Activated B cell treated with CpG ODN at 0.5 μM for 24 hours (primary cell): ENCODE results near the gene ORAI3. TPM values are rescaled to one million over a fixed set of nuclear protein-coding genes. Genes with fewer than 3 reads are reported as not detected.

ENCODE experiments used
- ATAC-seq: fragments of 200-7000 bp; cut with Tn5 transposase; one replicate; pipeline ENCODE4 v1.10.0; 2021; ENCODE audit warnings: low read depth, mild to moderate bottlenecking, moderate library complexity
- CTCF ChIA-PET: fragments of 350-600 bp; sonication (Branson Sonifier 250); formaldehyde crosslinking; loops from one replicate; lab custom pipeline; 2021; ENCODE audit warnings: antibody characterized with exemption; lab: Charles Lee
- POLR2A ChIA-PET: fragments of 350-600 bp; sonication (Branson Sonifier 250); formaldehyde crosslinking; loops from one replicate; lab custom pipeline; 2021; ENCODE audit warnings: antibody characterized with exemption; lab: Charles Lee
- DNase-seq: peaks from one replicate; pipeline ENCODE4 v3.0.0; 2022
- H3K27ac Mint-ChIP-seq: one replicate; pipeline ENCODE4 v1.8.0; 2020; ENCODE audit warnings: mixed read lengths
- H3K27me3 Mint-ChIP-seq: one replicate; pipeline ENCODE4 v1.8.0; 2021; ENCODE audit warnings: mixed read lengths
- H3K36me3 Mint-ChIP-seq: one replicate; pipeline ENCODE4 v1.8.0; 2021; ENCODE audit warnings: low read depth, mixed read lengths
- H3K4me1 Mint-ChIP-seq: one replicate; pipeline ENCODE4 v1.8.0; 2021; ENCODE audit warnings: mixed read lengths
- H3K4me3 Mint-ChIP-seq: one replicate; pipeline ENCODE4 v1.8.0; 2020; ENCODE audit warnings: mild to moderate bottlenecking, mixed read lengths
- H3K9me3 Mint-ChIP-seq: one replicate; pipeline ENCODE4 v1.8.0; 2020; ENCODE audit warnings: mixed read lengths
- intact Hi-C: fragments of 100-400 bp; cut with micrococcal nuclease; formaldehyde crosslinking; loops from one replicate; pipeline ENCODE4 v1.15.1; 2024
- total RNA-seq: library from RNA; stranded (reverse); gene quantifications from 2 replicates; pipeline ENCODE4 v1.2.3, GENCODE V29; 2022
- TF ChIP-seq, protein P1 (sequence below): fragments of 200-600 bp; IDR thresholded peaks from one replicate; pipeline ENCODE4 v1.8.0; 2022; ENCODE audit warnings: antibody characterized with exemption, mild to moderate bottlenecking

ORAI3 gene
- total RNA-seq, 1 donor from 2014 or later: 30.6 TPM

DNA sequence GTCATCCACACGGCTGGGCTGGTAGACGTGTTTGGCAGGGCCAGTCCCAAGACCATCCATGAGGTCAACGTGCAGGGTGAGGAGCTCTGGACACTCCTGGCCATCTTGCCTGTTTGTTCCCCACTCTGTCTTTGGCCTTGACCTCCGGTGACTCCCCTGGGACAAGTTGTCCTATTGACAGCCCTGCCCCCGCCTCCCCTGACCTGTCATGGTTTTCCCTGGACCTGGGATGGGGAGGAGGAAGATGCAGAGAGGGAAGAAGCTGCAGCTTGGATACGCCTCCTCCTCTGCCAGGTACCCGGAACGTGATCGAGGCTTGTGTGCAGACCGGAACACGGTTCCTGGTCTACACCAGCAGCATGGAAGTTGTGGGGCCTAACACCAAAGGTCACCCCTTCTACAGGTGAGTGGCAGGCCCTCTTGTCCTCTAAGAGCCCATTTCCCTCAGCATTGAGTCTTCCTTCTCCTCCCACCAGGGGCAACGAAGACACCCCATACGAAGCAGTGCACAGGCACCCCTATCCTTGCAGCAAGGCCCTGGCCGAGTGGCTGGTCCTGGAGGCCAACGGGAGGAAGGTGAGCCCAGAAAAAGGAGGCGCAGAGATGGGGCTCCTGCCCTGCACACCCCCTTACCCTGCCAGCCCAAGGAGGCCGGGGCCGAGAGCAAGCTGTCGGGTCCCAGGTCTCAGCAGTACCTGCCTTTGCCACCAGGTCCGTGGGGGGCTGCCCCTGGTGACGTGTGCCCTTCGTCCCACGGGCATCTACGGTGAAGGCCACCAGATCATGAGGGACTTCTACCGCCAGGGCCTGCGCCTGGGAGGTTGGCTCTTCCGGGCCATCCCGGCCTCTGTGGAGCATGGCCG is 37.5 kb downstream of the ORAI3 start:
- TF ChIP-seq, protein P1, sequence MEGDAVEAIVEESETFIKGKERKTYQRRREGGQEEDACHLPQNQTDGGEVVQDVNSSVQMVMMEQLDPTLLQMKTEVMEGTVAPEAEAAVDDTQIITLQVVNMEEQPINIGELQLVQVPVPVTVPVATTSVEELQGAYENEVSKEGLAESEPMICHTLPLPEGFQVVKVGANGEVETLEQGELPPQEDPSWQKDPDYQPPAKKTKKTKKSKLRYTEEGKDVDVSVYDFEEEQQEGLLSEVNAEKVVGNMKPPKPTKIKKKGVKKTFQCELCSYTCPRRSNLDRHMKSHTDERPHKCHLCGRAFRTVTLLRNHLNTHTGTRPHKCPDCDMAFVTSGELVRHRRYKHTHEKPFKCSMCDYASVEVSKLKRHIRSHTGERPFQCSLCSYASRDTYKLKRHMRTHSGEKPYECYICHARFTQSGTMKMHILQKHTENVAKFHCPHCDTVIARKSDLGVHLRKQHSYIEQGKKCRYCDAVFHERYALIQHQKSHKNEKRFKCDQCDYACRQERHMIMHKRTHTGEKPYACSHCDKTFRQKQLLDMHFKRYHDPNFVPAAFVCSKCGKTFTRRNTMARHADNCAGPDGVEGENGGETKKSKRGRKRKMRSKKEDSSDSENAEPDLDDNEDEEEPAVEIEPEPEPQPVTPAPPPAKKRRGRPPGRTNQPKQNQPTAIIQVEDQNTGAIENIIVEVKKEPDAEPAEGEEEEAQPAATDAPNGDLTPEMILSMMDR: no peak
- Mint-ChIP-seq H3K36me3 (peaks cover 31% of the 10 kb centered on the region), H3K4me3 (no peak overlapping the region), H3K27me3 (no peaks in the 10 kb centered on the region), H3K27ac (no peak overlapping the region), H3K9me3 (no peaks in the 10 kb centered on the region), H3K4me1 (no peaks in the 10 kb centered on the region)
- ATAC-seq: no peak
- no peak for DNase-seq
- intact Hi-C loops: no loop called here
- ChIA-PET POLR2A (interaction anchor here (0.6 to 2.1 kb wide), 6 partner anchors 11 to 359 kb away, joined by 3 to 5 read pairs (median 4); partner anchors contain the start of genes FUS and PYDC1), CTCF (interaction anchor here (1.0 to 4.6 kb wide), 6 partner anchors 9 to 882 kb away, joined by 3 to 36 read pairs (median 16); partner anchors contain the start of gene ZNF843)

DNA sequence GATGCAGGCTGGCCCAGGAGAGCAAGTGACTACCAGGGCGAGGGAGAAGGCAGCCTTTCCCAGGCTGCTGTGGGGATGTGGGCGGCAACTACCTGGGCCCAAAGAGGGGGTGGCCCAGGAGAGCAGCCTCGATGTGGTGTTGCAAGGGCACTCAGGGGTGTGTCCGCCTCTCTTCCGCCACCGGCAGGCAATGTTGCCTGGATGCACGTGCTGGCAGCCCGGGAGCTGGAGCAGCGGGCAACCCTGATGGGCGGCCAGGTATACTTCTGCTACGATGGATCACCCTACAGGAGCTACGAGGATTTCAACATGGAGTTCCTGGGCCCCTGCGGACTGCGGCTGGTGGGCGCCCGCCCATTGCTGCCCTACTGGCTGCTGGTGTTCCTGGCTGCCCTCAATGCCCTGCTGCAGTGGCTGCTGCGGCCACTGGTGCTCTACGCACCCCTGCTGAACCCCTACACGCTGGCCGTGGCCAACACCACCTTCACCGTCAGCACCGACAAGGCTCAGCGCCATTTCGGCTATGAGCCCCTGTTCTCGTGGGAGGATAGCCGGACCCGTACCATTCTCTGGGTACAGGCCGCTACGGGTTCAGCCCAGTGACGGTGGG is 38.8 kb downstream of the ORAI3 start:
- Mint-ChIP-seq H3K4me1 (no peaks in the 10 kb centered on the region), H3K4me3 (no peak overlapping the region), H3K27ac (no peak overlapping the region), H3K9me3 (no peaks in the 10 kb centered on the region), H3K27me3 (no peaks in the 10 kb centered on the region), H3K36me3 (peaks cover 19% of the 10 kb centered on the region)
- TF ChIP-seq, protein P1: no peak
- DNase-seq (no peak), ATAC-seq (no peak)
- intact Hi-C loops: no loop called here
- ChIA-PET CTCF (no interaction called here), POLR2A (no interaction called here)

DNA sequence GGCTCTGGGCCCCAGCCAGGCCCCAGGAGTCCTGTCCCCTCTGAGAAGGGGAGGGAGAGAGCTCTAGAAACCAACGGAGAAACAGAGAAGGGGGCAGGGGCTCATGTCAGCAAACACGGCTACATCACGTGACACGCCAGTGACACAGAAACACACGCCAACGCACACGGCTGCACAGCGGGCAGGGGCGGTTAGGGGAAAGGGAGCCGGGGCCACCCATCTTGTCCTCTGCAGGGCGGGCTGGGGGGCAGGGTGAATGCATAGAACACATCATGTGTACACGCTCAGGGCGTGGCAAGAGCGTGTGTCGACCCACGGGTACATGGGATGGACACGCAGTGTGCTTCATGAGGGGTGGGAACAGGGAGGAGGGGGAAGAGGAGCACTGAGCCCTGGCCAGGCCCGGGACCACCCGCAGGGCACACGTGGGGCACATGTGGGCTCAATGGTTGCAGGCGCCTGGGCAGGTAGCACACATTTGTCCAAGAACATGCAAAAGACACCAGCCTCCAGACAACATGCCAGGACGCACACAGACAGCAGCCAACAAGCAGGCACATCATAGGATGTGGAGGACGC is 40.7 kb downstream of the ORAI3 start:
- Mint-ChIP-seq H3K27me3 (no peaks in the 10 kb centered on the region), H3K36me3 (peaks cover 1% of the 10 kb centered on the region), H3K4me1 (peaks cover 1% of the 10 kb centered on the region), H3K27ac (no peak overlapping the region), H3K9me3 (no peaks in the 10 kb centered on the region), H3K4me3 (no peak overlapping the region)
- POLR2A ChIA-PET: no interaction called here
- TF ChIP-seq, protein P1: no peak
- ATAC-seq (no peak), DNase-seq (no peak)
- CTCF ChIA-PET: no interaction called here
- intact Hi-C loops: no loop called here

DNA sequence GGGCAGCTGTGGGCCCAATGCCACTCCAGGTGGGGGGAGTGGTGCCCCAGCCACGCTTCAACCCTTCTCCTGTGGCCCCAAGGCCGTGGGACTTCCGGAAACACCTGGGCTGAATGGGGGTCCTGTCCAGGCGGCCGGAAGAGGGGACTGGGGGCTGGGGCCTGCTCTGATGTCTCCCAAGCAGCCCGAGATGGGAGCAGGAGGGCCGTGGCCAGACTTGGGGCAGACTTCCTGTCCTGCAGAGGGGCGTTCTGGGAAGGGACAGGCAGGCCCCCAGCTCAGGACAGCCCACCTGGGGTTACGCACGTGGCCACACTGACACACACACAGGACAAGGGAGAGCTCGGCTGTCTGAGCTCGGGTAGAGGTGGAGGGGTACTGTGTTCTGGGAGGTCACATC is 41.2 kb downstream of the ORAI3 start:
- intact Hi-C loops: no loop called here
- CTCF ChIA-PET: no interaction called here

More for the DNA sequence above, 41.2 kb downstream of the ORAI3 start:
- peaks cover 3% of the 10 kb centered on the region for H3K4me1 Mint-ChIP-seq
- DNase-seq (no peak), ATAC-seq (no peak)
- H3K9me3 Mint-ChIP-seq: no peaks in the 10 kb centered on the region
- H3K4me3 Mint-ChIP-seq: no peak overlapping the region
- no peak overlapping the region for H3K27ac Mint-ChIP-seq
- peaks cover 1% of the 10 kb centered on the region for H3K36me3 Mint-ChIP-seq
- POLR2A ChIA-PET: no interaction called here
- no peaks in the 10 kb centered on the region for H3K27me3 Mint-ChIP-seq
- TF ChIP-seq, protein P1: no peak
